Psoas muscle (tissue), 8 donors: ENCODE measurements around the gene PC. TPM values are rescaled to one million over a fixed set of nuclear protein-coding genes. Genes with fewer than 3 reads are reported as not detected.

Source experiments
- ATAC-seq, 4 donors: fragments of 200-7000 bp; cut with Tn5 transposase; one replicate each; pipeline ENCODE4 v1.9.1; 2020; ENCODE audit warnings: moderate library complexity in 3 of 4, mild to moderate bottlenecking in 2 of 4
- DNase-seq, 2 donors: peaks; one replicate each; pipeline ENCODE4 v3.0.0-alpha.2; 2020
- H3K27ac ChIP-seq: fragments of 200-600 bp; one replicate; pipeline ENCODE4 v1.8.0; 2022
- H3K27me3 ChIP-seq, 3 donors: fragments of 200-600 bp in 1 of 3; one replicate each; pipeline versions ENCODE4 v1.6.1 to v1.8.0; 2013 to 2022; ENCODE audit warnings: low read length in 2 of 3, mild to moderate bottlenecking in 2 of 3, moderate library complexity in 1 of 3; ENCODE audit not compliant: insufficient read depth in 3 of 3
- H3K36me3 ChIP-seq, 2 donors: fragments of 200-600 bp in 1 of 2; one replicate each; pipeline versions ENCODE4 v1.6.1 to v1.8.0; 2013 to 2022; ENCODE audit warnings: low read depth in 1 of 2, mild to moderate bottlenecking in 1 of 2, moderate library complexity in 1 of 2; ENCODE audit not compliant: insufficient read depth in 1 of 2
- H3K4me1 ChIP-seq: fragments of 200-600 bp; one replicate; pipeline ENCODE4 v1.8.0; 2022
- H3K4me3 ChIP-seq: fragments of 200-600 bp; one replicate; pipeline ENCODE4 v1.8.0; 2022; ENCODE audit warnings: mild to moderate bottlenecking
- H3K9me3 ChIP-seq: fragments of 200-600 bp; one replicate; pipeline ENCODE4 v1.8.0; 2022
- WGBS, 3 donors: extraction: QIAGEN DNeasy Blood & Tissue Kit; methylation state at CpG; one replicate each; pipeline versions ENCODE4 v1.1.6 to v1.1.7; 2013; 5-methylcytosine and 5-hydroxymethylcytosine counted together
- intact Hi-C, 2 donors: fragments of 100-400 bp; cut with DNase I; formaldehyde crosslinking; loops; one replicate each; pipeline versions ENCODE4 v1.11.0 to v1.14.2; 2022
- polyA plus RNA-seq, 3 donors: library from polyadenylated mRNA; stranded (reverse); fragments of 200-250 nt; gene quantifications; one replicate each; pipeline ENCODE4 v1.2.3, GENCODE V29; 2013
- total RNA-seq, 4 donors: library from RNA; stranded (reverse); fragmentation: NEBNext Ultra II Directional in 2 of 4; extraction: Animal tissue kit (Norgen Biotek cat#: 25700) in 2 of 4; gene quantifications; one replicate each; pipeline versions ENCODE4 v1.2.1 to v1.2.4, GENCODE V29; 2021 to 2023
- TF ChIP-seq, protein P1 (sequence below): fragments of 200-600 bp; IDR thresholded peaks from one replicate; pipeline ENCODE4 v1.8.0; 2022; ENCODE audit warnings: antibody characterized with exemption
- donor health status: healthy with polysubstance abuse.
- donor health status: DM: no; HTN: no; CAD: no; lungs with moderate emphysema.
- donor health status: Bipolar disorder and iron deficiency.
- donor health status: healthy.
- donor health status: DM: yes; HTN: yes; CAD: no.
- donor health status: DM: no; HTN: no; CAD: no.
- donor health status: DM: no; HTN: no; CAD: no.
- donor health status: DM: yes; HTN: yes; CAD: no.

Gene PC
- total and polyA plus RNA-seq, 7 donors = 11.1 to 48.8 (median 18.3) TPM

DNA sequence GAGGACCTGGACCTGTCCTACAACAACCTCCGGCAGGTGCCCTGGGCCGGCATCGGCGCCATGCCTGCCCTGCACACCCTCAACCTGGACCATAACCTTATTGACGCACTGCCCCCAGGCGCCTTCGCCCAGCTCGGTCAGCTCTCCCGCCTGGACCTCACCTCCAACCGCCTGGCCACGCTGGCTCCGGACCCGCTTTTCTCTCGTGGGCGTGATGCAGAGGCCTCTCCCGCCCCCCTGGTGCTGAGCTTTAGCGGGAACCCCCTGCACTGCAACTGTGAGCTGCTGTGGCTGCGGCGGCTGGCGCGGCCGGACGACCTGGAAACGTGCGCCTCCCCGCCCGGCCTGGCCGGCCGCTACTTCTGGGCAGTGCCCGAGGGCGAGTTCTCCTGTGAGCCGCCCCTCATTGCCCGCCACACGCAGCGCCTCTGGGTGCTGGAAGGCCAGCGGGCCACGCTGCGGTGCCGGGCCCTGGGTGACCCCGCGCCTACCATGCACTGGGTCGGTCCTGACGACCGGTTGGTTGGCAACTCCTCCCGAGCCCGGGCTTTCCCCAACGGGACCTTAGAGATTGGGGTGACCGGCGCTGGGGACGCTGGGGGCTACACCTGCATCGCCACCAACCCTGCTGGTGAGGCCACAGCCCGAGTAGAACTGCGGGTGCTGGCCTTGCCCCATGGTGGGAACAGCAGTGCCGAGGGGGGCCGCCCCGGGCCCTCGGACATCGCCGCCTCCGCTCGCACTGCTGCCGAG is 99.8 kb downstream of the PC start:
- Histone ChIP-seq H3K4me3 (no peak overlapping the region), H3K27me3 (no peaks in the 10 kb centered on the region), H3K4me1 (peaks cover 3% of the 10 kb centered on the region), H3K27ac (no peak overlapping the region), H3K36me3 (peaks cover 0 to 19% of the 10 kb centered on the region in 2 donors), H3K9me3 (no peaks in the 10 kb centered on the region)
- DNase-seq (peak in 1 of 2 donors; percentile 66), ATAC-seq (no peak)
- TF ChIP-seq, protein P1, sequence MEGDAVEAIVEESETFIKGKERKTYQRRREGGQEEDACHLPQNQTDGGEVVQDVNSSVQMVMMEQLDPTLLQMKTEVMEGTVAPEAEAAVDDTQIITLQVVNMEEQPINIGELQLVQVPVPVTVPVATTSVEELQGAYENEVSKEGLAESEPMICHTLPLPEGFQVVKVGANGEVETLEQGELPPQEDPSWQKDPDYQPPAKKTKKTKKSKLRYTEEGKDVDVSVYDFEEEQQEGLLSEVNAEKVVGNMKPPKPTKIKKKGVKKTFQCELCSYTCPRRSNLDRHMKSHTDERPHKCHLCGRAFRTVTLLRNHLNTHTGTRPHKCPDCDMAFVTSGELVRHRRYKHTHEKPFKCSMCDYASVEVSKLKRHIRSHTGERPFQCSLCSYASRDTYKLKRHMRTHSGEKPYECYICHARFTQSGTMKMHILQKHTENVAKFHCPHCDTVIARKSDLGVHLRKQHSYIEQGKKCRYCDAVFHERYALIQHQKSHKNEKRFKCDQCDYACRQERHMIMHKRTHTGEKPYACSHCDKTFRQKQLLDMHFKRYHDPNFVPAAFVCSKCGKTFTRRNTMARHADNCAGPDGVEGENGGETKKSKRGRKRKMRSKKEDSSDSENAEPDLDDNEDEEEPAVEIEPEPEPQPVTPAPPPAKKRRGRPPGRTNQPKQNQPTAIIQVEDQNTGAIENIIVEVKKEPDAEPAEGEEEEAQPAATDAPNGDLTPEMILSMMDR = no peak
- intact Hi-C loops = no loop called here
- WGBS, 3 donors = 94 to 96% (median 94%) methylated on average over 59 to 62 of the region's 62 CpGs

DNA sequence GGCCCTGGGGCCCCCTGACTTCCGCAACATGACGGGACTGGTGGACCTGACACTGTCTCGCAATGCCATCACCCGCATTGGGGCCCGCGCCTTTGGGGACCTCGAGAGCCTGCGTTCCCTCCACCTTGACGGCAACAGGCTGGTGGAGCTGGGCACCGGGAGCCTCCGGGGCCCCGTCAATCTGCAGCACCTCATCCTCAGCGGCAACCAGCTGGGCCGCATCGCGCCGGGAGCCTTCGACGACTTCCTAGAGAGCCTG is 100.3 kb downstream of the PC start:
- H3K27me3 ChIP-seq = no peaks in the 10 kb centered on the region
- H3K4me3 ChIP-seq = no peak overlapping the region
- ATAC-seq (no peak), DNase-seq (no peak)
- H3K27ac ChIP-seq = no peak overlapping the region
- 96 to 98% (median 97%) methylated on average over 18 to 19 of the region's 19 CpGs for WGBS, 3 donors
- no peaks in the 10 kb centered on the region for H3K9me3 ChIP-seq
- peaks cover 0 to 19% of the 10 kb centered on the region in 2 donors for H3K36me3 ChIP-seq
- intact Hi-C loops = no loop called here
- TF ChIP-seq, protein P1 = no peak
- H3K4me1 ChIP-seq = peaks cover 3% of the 10 kb centered on the region

DNA sequence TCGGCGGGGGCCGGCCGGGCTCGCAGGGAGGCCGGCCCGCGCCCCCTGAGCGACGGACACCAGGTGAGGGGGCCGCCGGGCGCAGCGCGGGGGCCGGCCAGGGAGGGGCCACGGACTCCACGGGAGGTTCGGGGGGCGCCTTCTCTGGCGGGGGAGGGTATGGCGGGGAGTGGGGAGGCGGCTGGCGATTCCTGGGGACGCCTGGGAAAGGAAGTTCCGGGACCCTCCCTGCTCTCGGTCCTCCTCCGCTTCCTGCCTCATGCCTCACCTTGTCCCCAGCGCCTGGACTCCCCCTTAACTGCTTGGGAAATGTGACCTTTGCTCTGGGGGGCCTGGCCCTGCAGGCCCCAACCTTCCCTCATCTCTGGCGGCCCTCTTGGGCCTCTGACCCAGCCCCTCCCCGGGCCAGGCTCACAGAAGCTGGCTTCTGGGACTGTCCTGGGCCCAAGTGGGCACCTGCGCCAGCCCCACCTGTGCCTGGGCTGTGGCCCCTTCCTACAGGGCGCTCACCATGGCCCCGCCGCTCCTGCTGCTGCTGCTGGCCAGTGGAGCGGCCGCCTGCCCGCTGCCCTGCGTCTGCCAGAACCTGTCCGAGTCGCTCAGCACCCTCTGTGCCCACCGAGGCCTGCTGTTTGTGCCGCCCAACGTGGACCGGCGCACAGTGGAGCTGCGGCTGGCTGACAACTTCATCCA is 100.8 kb downstream of the PC start:
- intact Hi-C loops = no loop called here
- no peaks in the 10 kb centered on the region for H3K9me3 ChIP-seq
- H3K4me1 ChIP-seq = peaks cover 3% of the 10 kb centered on the region
- DNase-seq (no peak), ATAC-seq (no peak)
- TF ChIP-seq, protein P1 = no peak
- H3K4me3 ChIP-seq = peak overlapping the region; percentile 76
- H3K36me3 ChIP-seq = peaks cover 0 to 19% of the 10 kb centered on the region in 2 donors
- H3K27ac ChIP-seq = peak overlapping the region; percentile 90
- H3K27me3 ChIP-seq = no peaks in the 10 kb centered on the region
- WGBS, 3 donors = 54 to 81% (median 71%) methylated on average over 22 to 45 of the region's 47 CpGs

DNA sequence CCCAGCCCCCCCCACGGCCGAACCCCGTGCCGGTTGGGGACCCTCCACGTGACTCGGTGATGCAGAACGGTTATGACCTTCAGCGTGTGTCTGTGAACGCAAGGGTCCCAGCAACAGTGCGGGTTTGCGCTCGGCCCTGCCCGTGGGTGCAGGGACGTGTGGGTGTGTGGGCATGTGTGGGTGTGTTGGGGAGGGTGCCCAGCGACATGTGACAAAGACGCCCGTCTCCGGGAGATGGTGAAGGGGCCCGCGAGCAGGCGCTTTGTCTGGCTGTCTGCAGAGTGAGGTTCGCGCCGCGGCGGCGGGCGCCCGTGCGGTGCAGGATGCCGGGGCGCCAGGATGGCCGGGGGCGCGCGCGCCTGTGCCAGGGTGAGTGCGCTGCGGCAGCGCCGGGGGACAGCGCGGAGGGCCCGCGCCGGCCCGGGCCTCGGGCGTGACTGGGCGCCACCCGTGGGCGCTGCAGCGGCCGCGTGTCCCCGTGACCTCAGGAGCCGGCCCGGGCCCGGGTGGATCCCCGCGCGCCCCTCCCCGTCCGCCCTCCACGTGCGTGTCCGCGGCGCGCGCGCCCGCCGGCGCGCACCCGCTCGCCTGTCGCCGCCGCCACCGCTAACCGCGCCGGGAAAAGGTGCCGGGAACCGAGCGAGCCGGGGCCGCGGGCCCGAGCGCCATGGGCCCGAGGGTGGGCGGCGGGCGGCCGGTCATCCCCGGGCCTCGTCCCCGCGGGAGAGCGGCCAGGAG is 101.5 kb downstream of the PC start, which contains the start of gene LRFN4:
Gene LRFN4 (plus strand): TSS at position 569 of the 738 bp plus-strand sequence. CDS start 681 bp downstream, outside the sequence.
- TF ChIP-seq, protein P1 = no peak
- Histone ChIP-seq H3K27me3 (no peaks in the 10 kb centered on the region), H3K4me3 (peak within 1 kb of the TSS; percentile 76), H3K4me1 (peaks cover 3% of the 10 kb centered on the region), H3K9me3 (no peaks in the 10 kb centered on the region), H3K27ac (peak within 1 kb of the TSS; percentile 90), H3K36me3 (peaks cover 0 to 19% of the 10 kb centered on the region in 2 donors)
- intact Hi-C loops = no loop called here
- no peak for DNase-seq
- peak; percentile 51 to 69 (median 60) for ATAC-seq
- 1 to 2% (median 1%) methylated on average over 43 to 102 of the region's 103 CpGs for WGBS, 3 donors
